ENCODE data around the gene GAS7. TPM values are rescaled to one million over a fixed set of nuclear protein-coding genes. Genes with fewer than 3 reads are reported as not detected.

GAS7 gene
- total RNA-seq, 4 donors from 2014 or later: 24.7 to 43.3 (median 38.4) TPM

DNA sequence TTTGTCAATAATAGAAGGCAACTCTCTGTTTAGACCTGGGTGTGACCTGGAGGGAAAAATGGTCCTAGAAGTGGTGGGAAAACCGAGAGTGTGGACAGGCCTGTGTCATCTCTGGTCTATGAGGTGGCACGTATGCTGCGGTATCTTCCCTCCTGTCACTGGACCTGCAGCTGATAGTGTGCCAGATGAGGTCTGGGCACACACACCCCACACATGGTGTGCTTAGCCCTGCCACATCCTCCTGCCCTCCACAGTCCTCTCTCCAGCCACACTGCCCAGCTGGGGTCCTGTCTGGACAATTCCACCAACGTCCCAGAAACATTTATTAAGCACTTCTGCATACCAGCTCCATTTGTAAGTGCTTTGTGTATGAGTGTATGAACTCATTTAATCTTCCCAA, 335.5 kb downstream of the GAS7 start:
- TF ChIP-seq, protein P1, sequence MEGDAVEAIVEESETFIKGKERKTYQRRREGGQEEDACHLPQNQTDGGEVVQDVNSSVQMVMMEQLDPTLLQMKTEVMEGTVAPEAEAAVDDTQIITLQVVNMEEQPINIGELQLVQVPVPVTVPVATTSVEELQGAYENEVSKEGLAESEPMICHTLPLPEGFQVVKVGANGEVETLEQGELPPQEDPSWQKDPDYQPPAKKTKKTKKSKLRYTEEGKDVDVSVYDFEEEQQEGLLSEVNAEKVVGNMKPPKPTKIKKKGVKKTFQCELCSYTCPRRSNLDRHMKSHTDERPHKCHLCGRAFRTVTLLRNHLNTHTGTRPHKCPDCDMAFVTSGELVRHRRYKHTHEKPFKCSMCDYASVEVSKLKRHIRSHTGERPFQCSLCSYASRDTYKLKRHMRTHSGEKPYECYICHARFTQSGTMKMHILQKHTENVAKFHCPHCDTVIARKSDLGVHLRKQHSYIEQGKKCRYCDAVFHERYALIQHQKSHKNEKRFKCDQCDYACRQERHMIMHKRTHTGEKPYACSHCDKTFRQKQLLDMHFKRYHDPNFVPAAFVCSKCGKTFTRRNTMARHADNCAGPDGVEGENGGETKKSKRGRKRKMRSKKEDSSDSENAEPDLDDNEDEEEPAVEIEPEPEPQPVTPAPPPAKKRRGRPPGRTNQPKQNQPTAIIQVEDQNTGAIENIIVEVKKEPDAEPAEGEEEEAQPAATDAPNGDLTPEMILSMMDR (IDR thresholded peaks at IDR 0.05; ENCODE audit: low read depth): no peak

DNA sequence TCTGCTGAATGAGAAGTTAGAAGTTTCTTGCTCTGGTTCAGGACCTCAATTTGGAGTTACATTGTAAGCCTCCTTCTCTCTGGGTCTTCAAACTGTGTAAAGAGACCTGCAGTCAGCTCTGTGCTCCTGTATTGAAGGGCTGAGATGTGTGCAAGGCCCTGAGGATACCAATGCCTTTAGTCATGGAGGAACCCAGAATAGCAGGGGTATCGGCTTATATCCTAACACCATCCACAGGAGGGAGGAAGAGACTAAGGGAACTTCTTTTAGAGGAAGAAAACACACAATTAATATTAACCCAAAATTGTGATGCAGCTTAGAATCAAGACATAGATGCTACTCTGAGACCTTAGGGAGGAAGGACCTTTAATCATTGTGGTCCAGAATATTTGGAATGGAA, 336.2 kb downstream of the GAS7 start:
- TF ChIP-seq, protein P1 (IDR thresholded peaks at IDR 0.05; ENCODE audit: low read depth): no peak

DNA sequence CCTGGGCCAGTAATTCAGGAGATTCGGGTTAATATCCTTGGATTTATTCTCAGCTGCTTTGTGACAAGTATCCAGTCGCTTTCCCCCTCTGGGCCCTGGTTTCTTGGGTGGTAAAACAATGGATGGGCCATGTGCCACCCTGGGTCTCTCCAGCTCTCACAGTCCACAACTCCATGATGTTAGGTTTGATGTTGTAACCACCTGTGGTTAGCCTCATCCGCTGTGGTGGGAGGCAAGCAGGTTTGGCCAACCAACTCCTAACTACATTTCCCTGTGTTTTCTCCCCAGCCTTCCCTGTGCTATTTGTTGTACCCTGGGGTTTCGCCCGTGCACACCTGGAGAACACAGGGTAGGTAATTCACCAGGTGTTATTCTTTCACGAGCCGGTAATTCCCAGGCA, 337.6 kb downstream of the GAS7 start:
- TF ChIP-seq, protein P1 (IDR thresholded peaks at IDR 0.05; ENCODE audit: low read depth): no peak

Other genes with a start within 250 kb of the GAS7 start
- not detected for gene MYH13, start 174.4 kb upstream of the GAS7 start, total RNA-seq
- gene MYH8, start 223.3 kb upstream of the GAS7 start, total RNA-seq: not detected

Data from subcutaneous adipose tissue (tissue), 4 donors.